A673 (cell line): ENCODE measurements around the gene HS3ST6.

Experiments used
- EZH2 ChIP-seq: fragments of 200-600 bp; sonication (generic); IDR thresholded peaks from 2 replicates; pipeline ENCODE4 v1.6.1; 2017; ENCODE audit warnings: borderline replicate concordance, low read depth, mild to moderate bottlenecking, mixed read lengths, antibody characterized with exemption, low read length; ENCODE audit not compliant: poor library complexity, severe bottlenecking
- TF ChIP-seq, protein P1 (sequence below): fragments of 300-800, 200-600 bp; sonication (generic); conservative IDR thresholded peaks from 2 replicates; pipeline ENCODE4 v1.5.1; 2017; ENCODE audit warnings: low read depth, mild to moderate bottlenecking, antibody characterized with exemption, low read length, moderate library complexity, mixed read lengths

- TF ChIP-seq, protein P1, sequence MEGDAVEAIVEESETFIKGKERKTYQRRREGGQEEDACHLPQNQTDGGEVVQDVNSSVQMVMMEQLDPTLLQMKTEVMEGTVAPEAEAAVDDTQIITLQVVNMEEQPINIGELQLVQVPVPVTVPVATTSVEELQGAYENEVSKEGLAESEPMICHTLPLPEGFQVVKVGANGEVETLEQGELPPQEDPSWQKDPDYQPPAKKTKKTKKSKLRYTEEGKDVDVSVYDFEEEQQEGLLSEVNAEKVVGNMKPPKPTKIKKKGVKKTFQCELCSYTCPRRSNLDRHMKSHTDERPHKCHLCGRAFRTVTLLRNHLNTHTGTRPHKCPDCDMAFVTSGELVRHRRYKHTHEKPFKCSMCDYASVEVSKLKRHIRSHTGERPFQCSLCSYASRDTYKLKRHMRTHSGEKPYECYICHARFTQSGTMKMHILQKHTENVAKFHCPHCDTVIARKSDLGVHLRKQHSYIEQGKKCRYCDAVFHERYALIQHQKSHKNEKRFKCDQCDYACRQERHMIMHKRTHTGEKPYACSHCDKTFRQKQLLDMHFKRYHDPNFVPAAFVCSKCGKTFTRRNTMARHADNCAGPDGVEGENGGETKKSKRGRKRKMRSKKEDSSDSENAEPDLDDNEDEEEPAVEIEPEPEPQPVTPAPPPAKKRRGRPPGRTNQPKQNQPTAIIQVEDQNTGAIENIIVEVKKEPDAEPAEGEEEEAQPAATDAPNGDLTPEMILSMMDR: no peak
- TF ChIP-seq EZH2: no peak
These were observed 24.0 kb upstream of the HS3ST6 start for GRCh38 chr16:1942047-1942809.
